Nephron (organoid): ENCODE results near the gene DCTN2.

ENCODE experiments used
- H3K27ac Mint-ChIP-seq, 3 experiments: 2 replicates each; pipeline ENCODE4 v1.8.0; 2020; ENCODE audit warnings: mixed read lengths in 3 of 3, mild to moderate bottlenecking in 2 of 3, moderate library complexity in 1 of 3
- H3K27me3 Mint-ChIP-seq: 2 replicates; pipeline ENCODE4 v1.8.0; 2021; ENCODE audit warnings: low read depth, mild to moderate bottlenecking, moderate library complexity, mixed read lengths
- H3K36me3 Mint-ChIP-seq: 2 replicates; pipeline ENCODE4 v1.8.0; 2020; ENCODE audit warnings: low read depth, mixed read lengths
- H3K4me1 Mint-ChIP-seq: 2 replicates; pipeline ENCODE4 v1.8.0; 2020; ENCODE audit warnings: mixed read lengths
- H3K4me3 Mint-ChIP-seq, 3 experiments: 2 replicates each; pipeline ENCODE4 v1.8.0; 2020; ENCODE audit warnings: mild to moderate bottlenecking in 3 of 3, mixed read lengths in 3 of 3, moderate library complexity in 2 of 3
- H3K9me3 Mint-ChIP-seq: 2 replicates; pipeline ENCODE4 v1.8.0; 2020; ENCODE audit warnings: mixed read lengths
- CTCF ChIP-seq, 3 experiments: fragments of 200-600 bp; sonication (generic); IDR thresholded peaks; one replicate each; pipeline ENCODE4 v1.5.0; 2021; ENCODE audit warnings: antibody characterized with exemption in 3 of 3; ENCODE audit not compliant: unreplicated experiment in 3 of 3

DCTN2 gene

GRCh38 chr12:57553343-57554202 lies 6.6 kb upstream of the DCTN2 start:
- Mint-ChIP-seq H3K4me1 (peaks cover 12% of the 10 kb centered on the region), H3K4me3 (no peak overlapping the region), H3K27ac (no peak overlapping the region), H3K27me3 (peaks cover 61% of the 10 kb centered on the region), H3K9me3 (no peaks in the 10 kb centered on the region), H3K36me3 (no peaks in the 10 kb centered on the region)
- no peak for TF ChIP-seq CTCF (IDR thresholded peaks at IDR 0.05; ENCODE audit: unreplicated experiment in 3 of 3)

GRCh38 chr12:57552835-57553313 lies 5.9 kb upstream of the DCTN2 start:
- no peak for TF ChIP-seq CTCF (IDR thresholded peaks at IDR 0.05; ENCODE audit: unreplicated experiment in 3 of 3)
- Mint-ChIP-seq H3K36me3 (no peaks in the 10 kb centered on the region), H3K4me1 (peaks cover 12% of the 10 kb centered on the region), H3K27ac (no peak overlapping the region), H3K27me3 (peaks cover 66% of the 10 kb centered on the region), H3K4me3 (peak overlapping the region in 1 of 3 experiments; percentile 12), H3K9me3 (no peaks in the 10 kb centered on the region)

GRCh38 chr12:57552306-57552651 lies 5.3 kb upstream of the DCTN2 start:
- Mint-ChIP-seq H3K9me3 (no peaks in the 10 kb centered on the region), H3K27me3 (peaks cover 71% of the 10 kb centered on the region), H3K4me3 (peak overlapping the region in 1 of 3 experiments; percentile 12), H3K36me3 (no peaks in the 10 kb centered on the region), H3K4me1 (peaks cover 13% of the 10 kb centered on the region), H3K27ac (no peak overlapping the region)
- TF ChIP-seq CTCF (IDR thresholded peaks at IDR 0.05; ENCODE audit: unreplicated experiment in 3 of 3): no peak

- TF ChIP-seq CTCF (IDR thresholded peaks at IDR 0.05; ENCODE audit: unreplicated experiment in 3 of 3): no peak
- Mint-ChIP-seq H3K36me3 (no peaks in the 10 kb centered on the region), H3K4me3 (peak overlapping the region; percentile 34 to 61 (median 50)), H3K4me1 (peaks cover 17% of the 10 kb centered on the region), H3K27ac (no peak overlapping the region), H3K9me3 (no peaks in the 10 kb centered on the region), H3K27me3 (peaks cover 75% of the 10 kb centered on the region)
Measured at GRCh38 chr12:57551637-57552305, 4.8 kb upstream of the DCTN2 start.

GRCh38 chr12:57550641-57551549 lies 3.9 kb upstream of the DCTN2 start:
- H3K4me1 Mint-ChIP-seq: peaks cover 22% of the 10 kb centered on the region

More at GRCh38 chr12:57550641-57551549, 3.9 kb upstream of the DCTN2 start:
- Mint-ChIP-seq H3K36me3 (no peaks in the 10 kb centered on the region), H3K9me3 (no peaks in the 10 kb centered on the region), H3K27me3 (peaks cover 72% of the 10 kb centered on the region), H3K4me3 (peak overlapping the region; percentile 50 to 61 (median 58)), H3K27ac (no peak overlapping the region)
- TF ChIP-seq CTCF (IDR thresholded peaks at IDR 0.05; ENCODE audit: unreplicated experiment in 3 of 3): no peak
